ENCODE measurements around the gene CERS1. TPM values are rescaled to one million over a fixed set of nuclear protein-coding genes. Genes with fewer than 3 reads are reported as not detected.

The CERS1 gene
- polyA plus RNA-seq, 1 experiment = 1.8 TPM

GRCh38 chr19:18867751-18868150 lies 28.2 kb downstream of the CERS1 start:
- Histone ChIP-seq H3K27me3 (ENCODE audit: control insufficient read depth, insufficient read depth, low read length) (peaks cover 8% of the 10 kb centered on the region), H3K27ac (ENCODE audit: low read depth, low read length) (no peak overlapping the region), H3K4me3 (ENCODE audit: low read depth, low read length) (no peak overlapping the region), H3K9me3 (ENCODE audit: control insufficient read depth, insufficient read depth, low read length) (no peaks in the 10 kb centered on the region; the same call in 1 of the 2 replicates)
- TF ChIP-seq, protein P1, sequence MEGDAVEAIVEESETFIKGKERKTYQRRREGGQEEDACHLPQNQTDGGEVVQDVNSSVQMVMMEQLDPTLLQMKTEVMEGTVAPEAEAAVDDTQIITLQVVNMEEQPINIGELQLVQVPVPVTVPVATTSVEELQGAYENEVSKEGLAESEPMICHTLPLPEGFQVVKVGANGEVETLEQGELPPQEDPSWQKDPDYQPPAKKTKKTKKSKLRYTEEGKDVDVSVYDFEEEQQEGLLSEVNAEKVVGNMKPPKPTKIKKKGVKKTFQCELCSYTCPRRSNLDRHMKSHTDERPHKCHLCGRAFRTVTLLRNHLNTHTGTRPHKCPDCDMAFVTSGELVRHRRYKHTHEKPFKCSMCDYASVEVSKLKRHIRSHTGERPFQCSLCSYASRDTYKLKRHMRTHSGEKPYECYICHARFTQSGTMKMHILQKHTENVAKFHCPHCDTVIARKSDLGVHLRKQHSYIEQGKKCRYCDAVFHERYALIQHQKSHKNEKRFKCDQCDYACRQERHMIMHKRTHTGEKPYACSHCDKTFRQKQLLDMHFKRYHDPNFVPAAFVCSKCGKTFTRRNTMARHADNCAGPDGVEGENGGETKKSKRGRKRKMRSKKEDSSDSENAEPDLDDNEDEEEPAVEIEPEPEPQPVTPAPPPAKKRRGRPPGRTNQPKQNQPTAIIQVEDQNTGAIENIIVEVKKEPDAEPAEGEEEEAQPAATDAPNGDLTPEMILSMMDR (IDR thresholded peaks at IDR 0.05; ENCODE audit: low read depth, low read length) = no peak
- CTCF ChIA-PET = interaction anchor here (2.1 to 2.8 kb wide), 5 partner anchors 9 to 279 kb away, joined by 8 to 25 read pairs (median 14); partner anchors contain the start of gene REX1BD
- POLR2A ChIA-PET = interaction anchor here (1.1 kb wide), 1 partner anchor 19 kb away, joined by 4 read pairs; no protein-coding TSS in a partner anchor
- DNase-seq (ENCODE audit: low read depth, low spot score) = no peak

DNA sequence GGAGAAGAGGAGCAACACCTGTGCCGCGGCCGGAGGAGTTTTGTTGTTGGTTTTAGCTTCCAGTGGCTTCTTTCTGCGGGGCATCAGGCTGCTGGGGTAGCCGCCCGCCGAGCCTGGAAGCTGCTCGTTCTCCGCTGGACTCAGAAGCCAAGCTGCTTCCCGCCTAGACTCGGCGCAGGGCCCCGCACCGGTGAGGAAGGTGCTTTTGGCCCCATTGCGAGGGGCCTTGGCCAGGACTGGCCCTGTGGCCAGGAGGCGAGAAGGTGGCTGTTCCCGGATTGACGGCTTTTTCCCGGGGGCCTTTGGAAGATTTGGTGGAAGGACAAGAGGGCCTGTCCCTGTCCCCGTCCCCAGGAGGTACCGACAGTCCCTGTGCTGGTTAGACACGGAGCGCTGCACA lies 28.8 kb downstream of the CERS1 start:
- CTCF ChIA-PET = interaction anchor here (0.6 to 2.8 kb wide), 7 partner anchors 9 to 408 kb away, joined by 4 to 25 read pairs (median 9); partner anchors contain the start of gene REX1BD
- no peak for DNase-seq (ENCODE audit: low read depth, low spot score)
- H3K9me3 ChIP-seq (ENCODE audit: control insufficient read depth, insufficient read depth, low read length) = no peaks in the 10 kb centered on the region; the same call in 1 of the 2 replicates
- POLR2A ChIA-PET = interaction anchor here (1.1 kb wide), 1 partner anchor 18 kb away, joined by 4 read pairs; no protein-coding TSS in a partner anchor
- TF ChIP-seq, protein P1 (IDR thresholded peaks at IDR 0.05; ENCODE audit: low read depth, low read length) = no peak
- peaks cover 8% of the 10 kb centered on the region for H3K27me3 ChIP-seq (ENCODE audit: control insufficient read depth, insufficient read depth, low read length)
- H3K27ac ChIP-seq (ENCODE audit: low read depth, low read length) = no peak overlapping the region
- no peak overlapping the region for H3K4me3 ChIP-seq (ENCODE audit: low read depth, low read length)

DNA sequence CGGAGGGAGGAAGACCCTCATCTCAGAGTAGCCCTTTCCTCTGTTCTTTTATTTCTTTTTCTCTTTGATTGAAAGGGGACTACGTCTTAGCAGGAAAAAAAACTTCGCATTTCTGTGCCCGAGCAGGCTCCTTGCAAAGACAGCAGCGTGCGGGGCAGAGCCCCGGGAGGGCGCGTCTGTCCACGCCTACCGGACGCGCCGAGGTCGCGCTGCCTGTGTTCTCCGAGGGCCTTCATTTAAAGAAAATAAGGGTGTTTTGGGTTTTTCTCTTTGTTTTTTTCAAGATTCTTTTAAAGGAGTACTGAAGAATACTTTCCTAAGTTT lies 29.2 kb downstream of the CERS1 start:
- no peak overlapping the region for H3K27ac ChIP-seq (ENCODE audit: low read depth, low read length)
- ChIA-PET POLR2A (interaction anchor here (1.1 kb wide), 1 partner anchor 18 kb away, joined by 4 read pairs; no protein-coding TSS in a partner anchor), CTCF (interaction anchor here (0.6 to 2.8 kb wide), 9 partner anchors 10 to 408 kb away, joined by 3 to 25 read pairs (median 8); partner anchors contain the start of gene REX1BD)
- H3K9me3 ChIP-seq (ENCODE audit: control insufficient read depth, insufficient read depth, low read length) = no peaks in the 10 kb centered on the region; the same call in 1 of the 2 replicates
- no peak overlapping the region for H3K4me3 ChIP-seq (ENCODE audit: low read depth, low read length)
- H3K27me3 ChIP-seq (ENCODE audit: control insufficient read depth, insufficient read depth, low read length) = peaks cover 8% of the 10 kb centered on the region
- no peak for DNase-seq (ENCODE audit: low read depth, low spot score)
- TF ChIP-seq, protein P1 (IDR thresholded peaks at IDR 0.05; ENCODE audit: low read depth, low read length) = no peak

GRCh38 chr19:18865973-18866799 lies 29.8 kb downstream of the CERS1 start:
- Histone ChIP-seq H3K4me3 (ENCODE audit: low read depth, low read length) (no peak overlapping the region), H3K27me3 (ENCODE audit: control insufficient read depth, insufficient read depth, low read length) (peaks cover 8% of the 10 kb centered on the region), H3K9me3 (ENCODE audit: control insufficient read depth, insufficient read depth, low read length) (no peaks in the 10 kb centered on the region; the same call in 1 of the 2 replicates), H3K27ac (ENCODE audit: low read depth, low read length) (no peak overlapping the region)
- ChIA-PET CTCF (interaction anchor here (0.6 to 2.8 kb wide), 11 partner anchors 10 to 318 kb away, joined by 3 to 25 read pairs (median 5); partner anchors contain the start of gene REX1BD), POLR2A (no interaction called here)
- DNase-seq (ENCODE audit: low read depth, low spot score) = no peak
- TF ChIP-seq, protein P1 (IDR thresholded peaks at IDR 0.05; ENCODE audit: low read depth, low read length) = peak; percentile 93

Measured in AG04450 (cell line).